Panc1 (cell line): ENCODE results near the gene CLEC20A. TPM values are rescaled to one million over a fixed set of nuclear protein-coding genes. Genes with fewer than 3 reads are reported as not detected.

Experiments used
- ATAC-seq: fragments of 200-7000 bp; cut with Tn5 transposase; 2 replicates; pipeline ENCODE4 v1.9.1; 2020; ENCODE audit warnings: mild to moderate bottlenecking, moderate library complexity
- BruUV-seq: library from RNA; stranded (reverse); fragments of 400-500 nt; replicated peaks from 2 replicates; lab custom pipeline; 2021; lab: Mats Ljungman, UMichigan
- CTCF ChIA-PET: fragments of 300-600 bp; sonication (Branson Sonifier 250); formaldehyde crosslinking; loops from one replicate; lab custom pipeline; 2022; ENCODE audit warnings: antibody characterized with exemption; lab: Charles Lee
- POLR2A ChIA-PET: fragments of 300-600 bp; sonication (Branson Sonifier 250); formaldehyde crosslinking; loops from one replicate; lab custom pipeline; 2022; ENCODE audit warnings: antibody characterized with exemption; lab: Charles Lee
- DNase-seq: peaks from one replicate; pipeline ENCODE4 v3.0.0-alpha.2; 2010; ENCODE audit warnings: low read depth, low spot score
- H3K27ac ChIP-seq: 2 replicates; pipeline ENCODE4 v1.5.1; 2011; ENCODE audit warnings: mild to moderate bottlenecking, low read length, inconsistent platforms
- H3K27me3 ChIP-seq: fragments of 200-500 bp; sonication (Bioruptor generic); 2 replicates; pipeline ENCODE4 v1.6.0; 2014; ENCODE audit warnings: low read length, inconsistent platforms; ENCODE audit not compliant: control insufficient read depth, insufficient read depth
- H3K36me3 ChIP-seq: fragments of 200-500 bp; sonication (Bioruptor generic); 2 replicates; pipeline ENCODE4 v1.5.1; 2014; ENCODE audit warnings: inconsistent platforms, mild to moderate bottlenecking, low read length, moderate library complexity; ENCODE audit not compliant: control insufficient read depth, insufficient read depth
- H3K4me1 ChIP-seq: 2 replicates; pipeline ENCODE4 v1.5.1; 2011; ENCODE audit warnings: inconsistent platforms, mild to moderate bottlenecking, low read length, moderate library complexity; ENCODE audit not compliant: control insufficient read depth, insufficient read depth
- H3K4me3 ChIP-seq, 2 experiments: 2 replicates each; pipeline ENCODE4 v1.5.1; 2011 to 2012; ENCODE audit warnings: low read depth in 2 of 2, low read length in 2 of 2, mild to moderate bottlenecking in 2 of 2, inconsistent platforms in 1 of 2, moderate library complexity in 1 of 2
- H3K9me3 ChIP-seq: fragments of 200-500 bp; sonication (Bioruptor generic); 2 replicates; pipeline ENCODE4 v1.5.1; 2014; ENCODE audit warnings: low read depth, mild to moderate bottlenecking, inconsistent platforms, low read length, moderate library complexity; ENCODE audit not compliant: control insufficient read depth, insufficient read depth
- POLR2AphosphoS5 ChIP-seq: IDR thresholded peaks from 2 replicates; pipeline ENCODE4 v1.6.1; 2012; ENCODE audit warnings: mild to moderate bottlenecking, low read depth, low read length, moderate library complexity
- SIN3A ChIP-seq: IDR thresholded peaks from 2 replicates; pipeline ENCODE4 v1.6.1; 2012; ENCODE audit warnings: low read depth, mild to moderate bottlenecking, low read length, moderate library complexity, borderline replicate concordance; ENCODE audit not compliant: insufficient read depth
- TCF7L2 ChIP-seq: IDR thresholded peaks from 2 replicates; pipeline ENCODE4 v1.6.1; 2011; ENCODE audit warnings: mild to moderate bottlenecking, low read depth, low read length, inconsistent platforms
- in situ Hi-C: cut with HindIII; loops from 2 replicates; pipeline ENCODE4 v1.10.0; 2016; ENCODE audit warnings: low sequenced_read_pairs, low pct_unique_long_range_greater_than_20kb
- intact Hi-C: fragments of 100-400 bp; cut with micrococcal nuclease; formaldehyde crosslinking; loops from one replicate; pipeline ENCODE4 v1.10.0; 2022; ENCODE audit not compliant: unreplicated experiment
- total RNA-seq: library from RNA; stranded (reverse); gene quantifications from one replicate; pipeline ENCODE4 v1.2.1, GENCODE V29; 2021; ENCODE audit not compliant: unreplicated experiment
- TF ChIP-seq, protein P1 (sequence below): fragments of 450-650 bp; IDR thresholded peaks from 2 replicates; pipeline ENCODE4 v1.5.1; 2017; ENCODE audit warnings: mild to moderate bottlenecking
- TF ChIP-seq, protein P2 (sequence below), 2 experiments: IDR thresholded peaks; 2 replicates each; pipeline ENCODE4 v1.6.1; 2011 to 2012; ENCODE audit warnings: low read depth in 2 of 2, control low read depth in 1 of 2, low read length in 1 of 2, mild to moderate bottlenecking in 1 of 2, moderate library complexity in 1 of 2; ENCODE audit not compliant: insufficient read depth in 1 of 2

Gene CLEC20A
- total RNA-seq, 1 experiment from 2014 or later = not detected

DNA sequence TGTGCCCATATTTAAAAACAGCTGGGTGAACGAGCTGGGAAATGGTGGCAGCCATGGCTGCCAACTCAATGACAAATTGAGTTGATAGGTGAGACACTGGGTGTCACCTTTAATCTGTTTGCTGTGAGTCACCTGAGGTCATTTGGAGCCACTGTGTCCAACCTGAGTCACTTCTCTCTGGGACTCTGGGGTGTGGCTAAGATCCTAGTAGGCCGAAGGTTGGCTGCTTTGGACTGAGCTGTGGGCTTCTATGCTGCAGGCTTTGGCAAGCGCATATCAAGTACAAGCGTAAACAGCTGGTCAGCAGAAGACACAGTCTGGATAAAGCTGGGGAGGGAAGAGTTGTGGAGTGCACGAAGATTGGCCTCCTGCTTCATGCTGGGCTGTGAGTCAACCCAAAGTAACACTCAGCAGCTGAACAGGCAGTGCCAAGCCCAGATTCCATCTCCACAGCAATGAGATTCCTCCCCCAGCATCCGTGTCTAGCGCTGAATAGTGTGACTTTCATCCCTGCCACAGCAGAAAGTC lies 40.1 kb upstream of the CLEC20A start:
- POLR2A ChIA-PET = interaction anchor here (0.5 kb wide), 1 partner anchor 229 kb away, joined by 8 read pairs; no protein-coding TSS in a partner anchor
- Histone ChIP-seq H3K27me3 (no peaks in the 10 kb centered on the region), H3K27ac (peak overlapping the region; percentile 25; the same call in 1 of the 2 replicates), H3K36me3 (no peaks in the 10 kb centered on the region), H3K4me3 (peak overlapping the region in 1 of 2 experiments; percentile 14; a peak in 2 of 4 replicates), H3K4me1 (peaks cover 29% of the 10 kb centered on the region), H3K9me3 (no peaks in the 10 kb centered on the region)
- CTCF ChIA-PET = interaction anchor here (1.0 kb wide), 1 partner anchor 37 kb away, joined by 3 read pairs; no protein-coding TSS in a partner anchor
- peak; percentile 84 for ATAC-seq
- peak; percentile 91 for DNase-seq
- no TSS peak for BruUV-seq
- intact Hi-C loops = no loop called here
- peak; percentile 31; the same call in 1 of the 2 replicates for TF ChIP-seq POLR2AphosphoS5
- TF ChIP-seq, protein P1, sequence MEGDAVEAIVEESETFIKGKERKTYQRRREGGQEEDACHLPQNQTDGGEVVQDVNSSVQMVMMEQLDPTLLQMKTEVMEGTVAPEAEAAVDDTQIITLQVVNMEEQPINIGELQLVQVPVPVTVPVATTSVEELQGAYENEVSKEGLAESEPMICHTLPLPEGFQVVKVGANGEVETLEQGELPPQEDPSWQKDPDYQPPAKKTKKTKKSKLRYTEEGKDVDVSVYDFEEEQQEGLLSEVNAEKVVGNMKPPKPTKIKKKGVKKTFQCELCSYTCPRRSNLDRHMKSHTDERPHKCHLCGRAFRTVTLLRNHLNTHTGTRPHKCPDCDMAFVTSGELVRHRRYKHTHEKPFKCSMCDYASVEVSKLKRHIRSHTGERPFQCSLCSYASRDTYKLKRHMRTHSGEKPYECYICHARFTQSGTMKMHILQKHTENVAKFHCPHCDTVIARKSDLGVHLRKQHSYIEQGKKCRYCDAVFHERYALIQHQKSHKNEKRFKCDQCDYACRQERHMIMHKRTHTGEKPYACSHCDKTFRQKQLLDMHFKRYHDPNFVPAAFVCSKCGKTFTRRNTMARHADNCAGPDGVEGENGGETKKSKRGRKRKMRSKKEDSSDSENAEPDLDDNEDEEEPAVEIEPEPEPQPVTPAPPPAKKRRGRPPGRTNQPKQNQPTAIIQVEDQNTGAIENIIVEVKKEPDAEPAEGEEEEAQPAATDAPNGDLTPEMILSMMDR = no peak
- no peak for TF ChIP-seq SIN3A
- no peak for TF ChIP-seq TCF7L2
- in situ Hi-C loops = no loop called here

DNA sequence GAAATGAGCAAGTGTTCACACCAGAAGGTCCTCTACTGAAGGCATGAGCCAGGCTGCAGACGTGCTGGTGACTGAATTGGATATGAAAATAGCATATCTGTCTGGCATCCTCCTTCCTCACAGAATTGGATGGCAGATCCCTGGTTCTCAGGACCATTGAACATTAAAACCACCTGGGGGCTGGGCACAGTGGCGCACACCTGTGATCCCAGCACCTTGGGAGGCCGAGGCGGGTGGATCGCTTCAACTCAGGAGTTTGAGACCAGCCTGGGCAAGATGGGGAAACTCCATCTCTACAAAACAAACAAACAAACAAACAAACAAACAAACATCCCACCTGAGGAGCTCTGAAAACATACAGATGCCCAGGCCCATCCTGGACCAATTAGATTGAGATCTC lies 39.6 kb upstream of the CLEC20A start:
- CTCF ChIA-PET = interaction anchor here (0.5 to 1.0 kb wide), 2 partner anchors 36 to 661 kb away, joined by 3 to 4 read pairs; no protein-coding TSS in a partner anchor
- in situ Hi-C loops = no loop called here
- Histone ChIP-seq H3K4me3 (no peak overlapping the region), H3K4me1 (peaks cover 30% of the 10 kb centered on the region), H3K27ac (no peak overlapping the region), H3K9me3 (no peaks in the 10 kb centered on the region), H3K36me3 (no peaks in the 10 kb centered on the region), H3K27me3 (no peaks in the 10 kb centered on the region)
- no peak for ATAC-seq
- TF ChIP-seq SIN3A (no peak), POLR2AphosphoS5 (no peak), TCF7L2 (no peak)
- TF ChIP-seq, protein P2, sequence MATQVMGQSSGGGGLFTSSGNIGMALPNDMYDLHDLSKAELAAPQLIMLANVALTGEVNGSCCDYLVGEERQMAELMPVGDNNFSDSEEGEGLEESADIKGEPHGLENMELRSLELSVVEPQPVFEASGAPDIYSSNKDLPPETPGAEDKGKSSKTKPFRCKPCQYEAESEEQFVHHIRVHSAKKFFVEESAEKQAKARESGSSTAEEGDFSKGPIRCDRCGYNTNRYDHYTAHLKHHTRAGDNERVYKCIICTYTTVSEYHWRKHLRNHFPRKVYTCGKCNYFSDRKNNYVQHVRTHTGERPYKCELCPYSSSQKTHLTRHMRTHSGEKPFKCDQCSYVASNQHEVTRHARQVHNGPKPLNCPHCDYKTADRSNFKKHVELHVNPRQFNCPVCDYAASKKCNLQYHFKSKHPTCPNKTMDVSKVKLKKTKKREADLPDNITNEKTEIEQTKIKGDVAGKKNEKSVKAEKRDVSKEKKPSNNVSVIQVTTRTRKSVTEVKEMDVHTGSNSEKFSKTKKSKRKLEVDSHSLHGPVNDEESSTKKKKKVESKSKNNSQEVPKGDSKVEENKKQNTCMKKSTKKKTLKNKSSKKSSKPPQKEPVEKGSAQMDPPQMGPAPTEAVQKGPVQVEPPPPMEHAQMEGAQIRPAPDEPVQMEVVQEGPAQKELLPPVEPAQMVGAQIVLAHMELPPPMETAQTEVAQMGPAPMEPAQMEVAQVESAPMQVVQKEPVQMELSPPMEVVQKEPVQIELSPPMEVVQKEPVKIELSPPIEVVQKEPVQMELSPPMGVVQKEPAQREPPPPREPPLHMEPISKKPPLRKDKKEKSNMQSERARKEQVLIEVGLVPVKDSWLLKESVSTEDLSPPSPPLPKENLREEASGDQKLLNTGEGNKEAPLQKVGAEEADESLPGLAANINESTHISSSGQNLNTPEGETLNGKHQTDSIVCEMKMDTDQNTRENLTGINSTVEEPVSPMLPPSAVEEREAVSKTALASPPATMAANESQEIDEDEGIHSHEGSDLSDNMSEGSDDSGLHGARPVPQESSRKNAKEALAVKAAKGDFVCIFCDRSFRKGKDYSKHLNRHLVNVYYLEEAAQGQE (IDR thresholded peaks at IDR 0.05; ENCODE audit: insufficient read depth in 1 of 2, low read depth in 2 of 2, low read length in 1 of 2) = no peak
- TF ChIP-seq, protein P1 = no peak
- DNase-seq = no peak
- POLR2A ChIA-PET = interaction anchor here (0.6 kb wide), 1 partner anchor 331 kb away, joined by 4 read pairs; no protein-coding TSS in a partner anchor
- no TSS peak for BruUV-seq
- intact Hi-C loops = no loop called here
